ENCODE measurements around the gene ALOX5.

Gene ALOX5

DNA sequence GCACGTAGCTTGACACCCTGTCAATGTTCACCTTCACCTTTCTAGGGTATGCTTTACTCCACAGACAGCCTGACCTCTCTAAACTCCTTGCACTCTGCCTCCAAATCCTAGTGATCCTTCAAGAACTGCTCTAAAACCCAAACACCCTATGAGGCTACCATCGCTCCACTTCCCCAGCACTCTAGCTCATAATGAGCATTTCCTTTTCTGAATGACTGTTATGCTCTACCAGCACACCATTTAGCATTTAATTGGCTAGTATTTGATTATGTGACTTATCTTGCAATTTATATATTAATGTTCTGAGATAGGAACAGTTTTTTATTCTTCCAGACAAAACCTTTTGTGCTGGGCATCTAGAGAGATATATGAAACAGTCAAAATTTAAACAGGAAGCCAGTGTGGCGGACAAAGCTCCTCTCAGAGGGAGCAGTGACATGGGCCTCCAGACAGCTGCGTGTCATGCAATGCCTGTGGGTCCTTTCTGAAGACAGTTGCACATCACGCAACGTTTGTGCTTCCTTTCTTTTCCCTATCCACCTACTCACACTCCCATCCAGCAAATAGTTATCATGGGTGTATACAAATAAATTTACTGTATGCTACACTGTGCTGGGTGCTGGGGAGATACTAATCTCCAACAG is 86.3 kb downstream of the ALOX5 start:
- Histone ChIP-seq H3K36me3 (ENCODE audit: insufficient read depth, low read length) (no peaks in the 10 kb centered on the region), H3K9ac (ENCODE audit: low read depth, low read length) (no peak overlapping the region), H3K27ac (ENCODE audit: low read depth, low read length) (no peak overlapping the region), H3K4me1 (ENCODE audit: insufficient read depth, low read length) (no peaks in the 10 kb centered on the region), H3K9me3 (ENCODE audit: insufficient read depth, low read depth, low read length) (no peaks in the 10 kb centered on the region), H3K4me3 (ENCODE audit: low read length) (no peak overlapping the region), H3K27me3 (ENCODE audit: insufficient read depth, low read length) (no peaks in the 10 kb centered on the region)
- 93% methylated on average over 6 of the region's 6 CpGs for WGBS

DNA sequence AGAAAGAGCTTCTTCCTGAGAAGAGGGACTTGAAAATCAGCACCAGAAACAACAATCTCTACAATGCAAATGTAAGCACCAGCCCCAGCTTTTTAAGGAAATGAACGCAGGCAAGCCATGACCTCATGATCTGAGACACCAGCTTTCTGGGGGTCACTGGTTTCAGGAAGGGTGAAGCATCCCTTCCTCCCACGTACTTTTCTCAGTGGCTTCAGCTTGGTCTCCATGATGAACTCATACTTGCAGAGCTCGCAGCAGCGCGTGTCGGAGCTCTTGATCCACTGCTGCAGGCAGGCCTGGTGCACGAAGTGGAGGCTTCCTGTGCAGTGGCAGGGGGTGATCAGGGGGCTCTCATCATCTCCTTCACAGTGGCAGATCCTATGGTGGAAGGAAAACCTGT is 87.0 kb downstream of the ALOX5 start:
- no peaks in the 10 kb centered on the region for H3K27me3 ChIP-seq (ENCODE audit: insufficient read depth, low read length)
- no peaks in the 10 kb centered on the region for H3K36me3 ChIP-seq (ENCODE audit: insufficient read depth, low read length)
- H3K9ac ChIP-seq (ENCODE audit: low read depth, low read length) = no peak overlapping the region
- H3K27ac ChIP-seq (ENCODE audit: low read depth, low read length) = no peak overlapping the region
- no peaks in the 10 kb centered on the region for H3K4me1 ChIP-seq (ENCODE audit: insufficient read depth, low read length)
- no peak overlapping the region for H3K4me3 ChIP-seq (ENCODE audit: low read length)
- no peaks in the 10 kb centered on the region for H3K9me3 ChIP-seq (ENCODE audit: insufficient read depth, low read depth, low read length)
- 95% methylated on average over 7 of the region's 7 CpGs for WGBS

DNA sequence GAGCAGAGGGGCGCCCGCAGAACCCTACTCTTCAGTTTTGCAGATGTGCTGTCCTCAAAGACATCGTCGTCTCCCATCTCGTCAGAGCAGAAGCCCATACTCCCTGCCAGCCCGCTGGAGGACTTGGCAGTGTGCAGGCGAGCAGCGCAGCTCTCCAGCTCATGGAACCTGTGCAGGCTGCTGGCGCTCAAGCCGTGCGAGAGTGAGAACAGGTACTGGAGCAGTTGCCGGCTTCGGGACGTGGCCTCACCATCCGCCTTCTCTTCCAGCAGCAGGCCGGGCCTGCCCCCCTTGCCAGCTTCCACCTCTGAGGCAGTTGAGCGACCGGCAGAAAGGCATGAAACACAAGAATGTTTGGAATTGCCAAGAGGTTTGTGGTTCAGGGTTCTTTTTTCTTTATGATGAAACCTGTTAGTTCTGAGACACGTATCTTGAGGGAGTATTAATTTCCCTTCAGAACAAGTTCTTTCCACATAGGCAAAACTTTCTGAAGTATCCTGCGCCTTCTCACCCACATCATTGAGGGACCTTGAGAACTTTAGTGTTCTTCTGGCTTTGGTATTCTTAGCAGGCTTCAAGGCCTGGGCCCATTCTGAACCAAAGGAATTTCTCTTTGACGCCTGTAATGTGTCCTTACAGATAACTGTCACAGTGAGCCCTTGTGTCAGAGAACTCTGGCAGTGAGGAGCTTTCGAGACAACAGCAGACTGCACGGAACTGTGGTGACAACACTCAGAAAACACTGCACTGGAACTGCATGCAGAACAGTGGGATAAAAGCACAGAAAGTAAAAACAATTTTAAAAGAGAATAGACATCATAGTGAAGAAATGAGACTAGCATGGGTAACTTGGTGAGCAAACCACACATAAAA is 89.5 kb downstream of the ALOX5 start:
- H3K9me3 ChIP-seq (ENCODE audit: insufficient read depth, low read depth, low read length) = no peaks in the 10 kb centered on the region
- H3K9ac ChIP-seq (ENCODE audit: low read depth, low read length) = no peak overlapping the region
- WGBS = 93% methylated on average over 23 of the region's 23 CpGs
- H3K27me3 ChIP-seq (ENCODE audit: insufficient read depth, low read length) = no peaks in the 10 kb centered on the region
- no peaks in the 10 kb centered on the region for H3K4me1 ChIP-seq (ENCODE audit: insufficient read depth, low read length)
- no peaks in the 10 kb centered on the region for H3K36me3 ChIP-seq (ENCODE audit: insufficient read depth, low read length)
- no peak overlapping the region for H3K27ac ChIP-seq (ENCODE audit: low read depth, low read length)
- H3K4me3 ChIP-seq (ENCODE audit: low read length) = no peak overlapping the region

DNA sequence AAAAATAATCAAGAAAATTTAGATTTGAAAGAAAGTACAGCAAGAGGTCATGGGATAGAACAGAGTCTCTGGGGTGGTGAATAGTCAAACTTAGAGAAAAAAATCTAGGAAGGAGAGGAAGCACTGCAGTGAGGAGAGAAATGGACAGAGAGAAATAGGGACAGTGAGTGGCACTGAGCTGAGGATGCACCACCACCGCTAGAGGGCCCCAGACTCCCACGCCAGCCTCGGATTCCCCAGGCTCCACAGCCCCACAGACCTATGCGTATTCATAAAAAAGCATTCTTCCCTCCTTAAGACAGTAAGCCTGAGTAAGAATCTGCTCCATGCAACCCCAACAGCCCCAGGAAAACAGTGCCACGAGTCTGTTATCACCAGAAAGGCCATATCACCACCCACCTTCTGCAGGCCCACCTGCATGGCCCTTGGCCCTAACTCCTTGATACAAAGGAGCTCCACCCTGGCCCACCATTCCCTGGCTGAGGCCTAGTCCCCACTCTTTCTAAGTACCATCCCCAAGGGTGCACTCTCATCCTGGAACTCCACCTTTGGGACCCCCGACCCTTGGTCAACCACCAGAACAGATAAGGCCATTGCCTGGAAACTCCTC is 91.0 kb downstream of the ALOX5 start:
- Histone ChIP-seq H3K9ac (ENCODE audit: low read depth, low read length) (peak overlapping the region; percentile 17; the same call in 1 of the 2 replicates), H3K9me3 (ENCODE audit: insufficient read depth, low read depth, low read length) (no peaks in the 10 kb centered on the region), H3K36me3 (ENCODE audit: insufficient read depth, low read length) (no peaks in the 10 kb centered on the region), H3K4me1 (ENCODE audit: insufficient read depth, low read length) (peaks cover 3% of the 10 kb centered on the region; the same call in 1 of the 2 replicates), H3K4me3 (ENCODE audit: low read length) (no peak overlapping the region), H3K27me3 (ENCODE audit: insufficient read depth, low read length) (no peaks in the 10 kb centered on the region), H3K27ac (ENCODE audit: low read depth, low read length) (no peak overlapping the region)
- WGBS = 25% methylated on average over 6 of the region's 6 CpGs

DNA sequence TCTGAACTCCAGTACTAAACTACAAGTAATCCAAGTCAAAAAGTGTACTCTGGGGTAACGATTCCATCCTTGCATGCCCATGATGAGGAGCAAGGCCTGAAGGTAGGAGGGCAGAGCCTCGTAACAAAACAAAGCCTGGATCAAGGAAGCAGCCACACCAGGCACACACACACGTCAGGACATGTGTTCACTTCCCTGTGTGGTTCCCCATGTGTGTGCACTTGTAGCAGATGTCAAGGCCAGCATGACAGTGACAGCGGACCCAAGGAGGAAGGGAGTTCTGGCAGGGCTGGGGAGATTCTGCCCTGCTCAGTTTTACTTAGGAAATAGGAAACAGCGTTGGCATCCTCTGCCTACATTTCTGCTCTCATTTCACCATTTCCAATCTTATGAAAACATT is 92.8 kb downstream of the ALOX5 start:
- Histone ChIP-seq H3K4me1 (ENCODE audit: insufficient read depth, low read length) (peaks cover 9% of the 10 kb centered on the region), H3K36me3 (ENCODE audit: insufficient read depth, low read length) (no peaks in the 10 kb centered on the region), H3K27ac (ENCODE audit: low read depth, low read length) (no peak overlapping the region), H3K9me3 (ENCODE audit: insufficient read depth, low read depth, low read length) (no peaks in the 10 kb centered on the region), H3K9ac (ENCODE audit: low read depth, low read length) (no peak overlapping the region), H3K4me3 (ENCODE audit: low read length) (no peak overlapping the region), H3K27me3 (ENCODE audit: insufficient read depth, low read length) (no peaks in the 10 kb centered on the region)
- WGBS = 97% methylated on average over 5 of the region's 5 CpGs

DNA sequence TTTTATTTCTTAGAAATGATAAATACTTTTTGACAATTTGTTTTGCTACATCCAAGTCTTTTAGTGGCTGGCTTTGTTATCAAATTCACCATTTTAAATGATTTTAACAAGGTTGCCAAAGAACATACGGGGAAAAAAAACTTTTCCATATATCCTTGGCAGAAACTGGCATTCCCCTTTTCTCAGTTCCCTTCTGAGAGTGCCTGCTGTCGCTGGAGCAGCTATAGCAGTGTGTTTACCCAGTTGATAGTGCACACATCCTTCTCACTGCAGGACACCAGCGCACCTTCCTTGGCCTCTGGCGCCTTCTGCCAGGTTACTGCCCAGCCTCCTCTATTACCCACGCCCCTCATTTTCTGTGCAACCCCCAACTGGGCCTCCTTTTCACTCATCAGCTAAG is 94.1 kb downstream of the ALOX5 start:
- no peaks in the 10 kb centered on the region for H3K36me3 ChIP-seq (ENCODE audit: insufficient read depth, low read length)
- 83% methylated on average over 5 of the region's 5 CpGs for WGBS
- H3K4me1 ChIP-seq (ENCODE audit: insufficient read depth, low read length) = peaks cover 15% of the 10 kb centered on the region
- no peak overlapping the region for H3K4me3 ChIP-seq (ENCODE audit: low read length)
- H3K27me3 ChIP-seq (ENCODE audit: insufficient read depth, low read length) = no peaks in the 10 kb centered on the region
- no peaks in the 10 kb centered on the region for H3K9me3 ChIP-seq (ENCODE audit: insufficient read depth, low read depth, low read length)
- H3K27ac ChIP-seq (ENCODE audit: low read depth, low read length) = no peak overlapping the region
- no peak overlapping the region for H3K9ac ChIP-seq (ENCODE audit: low read depth, low read length)

DNA sequence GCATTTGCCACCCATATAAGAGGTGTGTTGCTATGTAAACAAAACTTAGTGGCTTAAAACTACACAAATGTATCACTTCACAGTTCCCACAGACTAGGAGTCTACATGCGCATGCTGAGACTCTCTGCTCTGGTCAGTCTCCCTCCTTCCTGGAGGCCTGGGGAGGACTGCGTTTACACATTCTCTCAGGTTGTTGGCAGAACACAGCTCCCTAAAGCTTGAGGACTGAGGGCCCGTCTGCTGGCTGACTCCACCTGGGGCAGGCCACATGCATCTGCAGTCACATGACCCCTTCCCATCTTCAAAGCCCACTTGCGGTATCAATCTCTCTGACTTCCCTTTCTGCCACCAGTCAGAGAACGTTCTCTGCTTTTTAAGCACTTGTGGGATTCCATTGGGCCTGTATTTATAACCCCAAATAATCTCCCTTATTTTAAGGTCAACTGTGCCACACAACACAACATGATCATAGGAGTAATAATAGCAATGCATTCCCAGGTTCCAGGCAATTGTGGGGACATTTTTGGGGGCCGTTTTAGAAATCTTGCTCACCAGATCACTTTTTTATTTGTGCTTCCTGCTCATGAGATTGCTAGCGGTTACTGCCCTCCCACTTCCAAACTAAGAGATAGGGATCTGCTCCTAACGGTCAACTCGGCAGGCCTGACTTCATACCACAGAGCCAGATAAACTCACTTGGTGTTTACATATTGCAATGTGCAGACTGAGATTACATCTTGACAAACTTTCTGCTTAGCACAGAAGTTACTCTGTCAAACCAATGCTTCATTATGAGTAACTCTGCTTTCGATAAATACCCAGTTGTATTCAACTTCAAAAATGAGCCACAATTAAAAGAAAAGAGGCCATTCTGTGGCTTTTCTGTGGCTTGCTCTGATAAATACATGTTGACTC is 96.3 kb downstream of the ALOX5 start:
- H3K36me3 ChIP-seq (ENCODE audit: insufficient read depth, low read length) = no peaks in the 10 kb centered on the region
- WGBS = 82% methylated on average over 10 of the region's 10 CpGs

DNA sequence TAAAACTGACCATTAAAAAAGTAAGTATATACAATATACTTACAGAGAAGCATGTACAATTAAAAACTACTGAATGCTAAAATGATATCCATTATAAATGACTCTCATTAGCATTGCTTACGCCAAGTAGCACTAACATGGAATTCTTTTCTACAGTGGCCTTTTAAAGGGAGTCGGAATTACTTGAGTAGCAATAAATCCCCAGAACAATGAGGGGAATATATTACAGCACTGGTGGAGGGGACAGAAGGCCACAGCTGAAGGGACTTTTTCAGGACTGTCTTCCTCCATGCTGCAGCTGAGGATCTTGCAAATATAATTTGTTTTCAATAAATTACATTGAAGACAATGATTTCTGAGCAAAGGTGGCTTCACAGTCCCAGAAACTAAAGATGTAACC is 97.0 kb downstream of the ALOX5 start:
- Histone ChIP-seq H3K9ac (ENCODE audit: low read depth, low read length) (no peak overlapping the region), H3K4me3 (ENCODE audit: low read length) (no peak overlapping the region), H3K27me3 (ENCODE audit: insufficient read depth, low read length) (no peaks in the 10 kb centered on the region), H3K9me3 (ENCODE audit: insufficient read depth, low read depth, low read length) (no peaks in the 10 kb centered on the region), H3K36me3 (ENCODE audit: insufficient read depth, low read length) (no peaks in the 10 kb centered on the region), H3K27ac (ENCODE audit: low read depth, low read length) (no peak overlapping the region), H3K4me1 (ENCODE audit: insufficient read depth, low read length) (peaks cover 15% of the 10 kb centered on the region)
- WGBS = 93% methylated on average over 2 of the region's 2 CpGs

More for the DNA sequence above, 96.3 kb downstream of the ALOX5 start:
- no peak overlapping the region for H3K4me3 ChIP-seq (ENCODE audit: low read length)
- H3K4me1 ChIP-seq (ENCODE audit: insufficient read depth, low read length) = peaks cover 15% of the 10 kb centered on the region
- H3K27me3 ChIP-seq (ENCODE audit: insufficient read depth, low read length) = no peaks in the 10 kb centered on the region
- H3K9me3 ChIP-seq (ENCODE audit: insufficient read depth, low read depth, low read length) = no peaks in the 10 kb centered on the region
- no peak overlapping the region for H3K27ac ChIP-seq (ENCODE audit: low read depth, low read length)
- no peak overlapping the region for H3K9ac ChIP-seq (ENCODE audit: low read depth, low read length)

DNA sequence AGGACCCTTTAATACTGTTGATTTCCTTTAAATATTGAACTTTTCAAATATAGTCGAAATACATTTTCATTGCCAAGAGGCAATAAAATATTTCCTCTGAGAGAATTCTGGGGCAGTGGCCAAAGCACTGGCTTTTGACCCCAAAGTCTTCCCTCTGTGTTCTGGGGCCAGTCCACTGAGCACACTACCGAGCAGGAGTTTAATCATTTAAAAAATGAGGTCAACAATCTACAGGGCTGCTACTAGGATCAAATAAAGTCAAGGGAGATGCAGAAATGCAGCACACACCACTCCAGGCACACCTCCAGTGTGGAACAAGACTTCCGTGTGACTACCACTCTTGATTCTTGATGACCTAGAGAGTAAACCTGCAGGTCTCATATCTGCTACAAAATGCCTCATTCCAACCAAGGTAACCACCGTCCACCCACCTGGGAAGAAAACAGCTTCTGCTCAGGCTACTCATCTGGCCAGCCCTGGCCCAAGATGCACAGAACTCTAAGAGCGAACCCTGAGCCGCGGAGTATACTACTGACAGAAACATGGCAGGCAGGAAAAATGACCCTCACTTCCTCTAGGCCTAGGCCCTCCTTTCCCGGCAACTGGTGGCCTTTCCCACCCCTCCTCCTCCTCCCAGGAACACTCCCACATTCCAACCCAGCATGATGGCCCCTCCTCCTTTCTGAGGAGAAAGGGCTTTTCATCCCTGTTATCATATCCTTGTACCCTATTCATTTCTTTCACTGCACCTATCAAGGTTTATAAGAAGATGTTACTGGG is 97.7 kb downstream of the ALOX5 start:
- no peak overlapping the region for H3K27ac ChIP-seq (ENCODE audit: low read depth, low read length)
- H3K9me3 ChIP-seq (ENCODE audit: insufficient read depth, low read depth, low read length) = no peaks in the 10 kb centered on the region
- peaks cover 15% of the 10 kb centered on the region for H3K4me1 ChIP-seq (ENCODE audit: insufficient read depth, low read length)
- no peaks in the 10 kb centered on the region for H3K36me3 ChIP-seq (ENCODE audit: insufficient read depth, low read length)
- H3K4me3 ChIP-seq (ENCODE audit: low read length) = no peak overlapping the region
- 83% methylated on average over 8 of the region's 8 CpGs for WGBS
- no peaks in the 10 kb centered on the region for H3K27me3 ChIP-seq (ENCODE audit: insufficient read depth, low read length)
- no peak overlapping the region for H3K9ac ChIP-seq (ENCODE audit: low read depth, low read length)

DNA sequence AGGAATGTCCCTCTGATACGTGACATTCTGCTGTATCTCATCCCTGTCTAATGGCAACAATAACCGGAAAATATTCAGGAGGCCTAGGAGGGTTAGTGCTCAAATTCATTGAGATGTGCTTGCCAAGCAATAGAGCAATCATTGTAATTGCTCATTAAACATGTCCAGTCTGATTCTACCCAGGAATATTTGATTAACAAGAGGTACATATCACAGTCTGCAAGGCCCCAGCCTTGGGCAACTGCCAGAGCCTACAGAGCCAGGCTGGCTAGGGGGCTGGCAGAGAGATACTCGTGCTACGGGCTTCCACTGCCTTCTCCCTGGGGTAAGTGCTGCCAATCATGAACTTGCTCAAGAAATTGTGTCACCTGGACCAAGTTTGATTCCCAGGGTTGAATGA is 99.1 kb downstream of the ALOX5 start:
- H3K27me3 ChIP-seq (ENCODE audit: insufficient read depth, low read length) = no peaks in the 10 kb centered on the region
- no peaks in the 10 kb centered on the region for H3K9me3 ChIP-seq (ENCODE audit: insufficient read depth, low read depth, low read length)
- H3K9ac ChIP-seq (ENCODE audit: low read depth, low read length) = no peak overlapping the region
- no peak overlapping the region for H3K27ac ChIP-seq (ENCODE audit: low read depth, low read length)
- peaks cover 15% of the 10 kb centered on the region for H3K4me1 ChIP-seq (ENCODE audit: insufficient read depth, low read length)
- H3K4me3 ChIP-seq (ENCODE audit: low read length) = no peak overlapping the region
- H3K36me3 ChIP-seq (ENCODE audit: insufficient read depth, low read length) = no peaks in the 10 kb centered on the region
- WGBS = 93% methylated on average over 4 of the region's 4 CpGs
